ENCODE measurements around the gene MEIOC.
"Not testable (repeated sequence)": the region's sequence is repeated elsewhere in the genome, so short reads cannot be mapped to it uniquely, and the experiment has no call there.

MEIOC gene

DNA sequence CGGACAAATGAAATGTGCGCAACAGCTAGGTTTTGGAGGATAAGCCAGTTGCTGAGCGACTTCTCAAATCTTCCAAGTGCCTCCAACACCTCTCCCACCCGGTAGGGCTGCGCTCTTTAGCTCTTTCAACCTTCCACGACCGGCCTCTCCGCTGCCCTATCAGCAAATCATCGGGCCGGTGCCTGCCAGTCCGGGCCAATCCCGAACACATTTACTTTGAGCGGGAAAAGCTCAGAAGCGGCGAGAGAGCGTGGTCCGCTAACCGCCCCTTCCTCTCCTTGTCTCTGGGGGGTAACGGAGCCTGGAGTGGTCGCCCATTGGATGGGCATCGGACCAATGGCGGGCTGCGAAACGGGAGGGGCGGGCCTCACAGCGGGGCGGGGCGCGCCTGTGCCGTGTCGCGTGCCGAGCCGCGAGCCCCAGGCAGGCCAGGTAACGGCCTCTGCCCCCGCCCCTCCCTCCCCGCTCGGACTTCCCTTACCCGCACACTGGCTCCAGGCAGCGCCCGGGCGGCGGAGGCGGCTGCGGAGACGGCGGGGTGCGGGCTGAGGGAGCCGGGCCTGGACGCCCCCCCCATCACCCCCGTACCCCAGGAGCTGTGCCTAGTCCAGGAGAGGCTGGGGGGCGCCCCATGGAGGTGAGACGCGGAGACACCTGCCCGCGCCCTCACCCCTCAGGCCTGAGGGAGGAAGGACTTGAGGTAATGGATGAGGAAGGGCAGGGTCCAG lies at the start of gene MEIOC:
MEIOC (plus strand) TSS at position 486 of the 728 bp plus-strand sequence; CDS start at position 632, 146 bp downstream.
- peak within 1 kb of the TSS in 1 of 2 donors; percentile 20 for H3K4me3 ChIP-seq (ENCODE audit: low read length in 2 of 2)
- peaks cover 3 to 7% of the 10 kb centered on the region in 2 donors for H3K27me3 ChIP-seq (ENCODE audit: control insufficient read depth in 2 of 2, insufficient read depth in 2 of 2, low read length in 2 of 2)
- peaks cover 0 to 3% of the 10 kb centered on the region in 2 donors for H3K4me1 ChIP-seq (ENCODE audit: control insufficient read depth in 2 of 2, insufficient read depth in 2 of 2, low read length in 2 of 2)
- no peak within 1 kb of the TSS for H3K27ac ChIP-seq (ENCODE audit: low read depth in 2 of 2, low read length in 2 of 2)
- H3K9ac ChIP-seq (ENCODE audit: low read depth in 1 of 2, low read length in 2 of 2) = no peak within 1 kb of the TSS
- H3K36me3 ChIP-seq (ENCODE audit: control insufficient read depth in 2 of 2, insufficient read depth in 2 of 2, low read length in 2 of 2) = no peaks in the 10 kb centered on the region
- H3K9me3 ChIP-seq (ENCODE audit: control insufficient read depth in 2 of 2, low read length in 2 of 2) = no peaks in the 10 kb centered on the region

DNA sequence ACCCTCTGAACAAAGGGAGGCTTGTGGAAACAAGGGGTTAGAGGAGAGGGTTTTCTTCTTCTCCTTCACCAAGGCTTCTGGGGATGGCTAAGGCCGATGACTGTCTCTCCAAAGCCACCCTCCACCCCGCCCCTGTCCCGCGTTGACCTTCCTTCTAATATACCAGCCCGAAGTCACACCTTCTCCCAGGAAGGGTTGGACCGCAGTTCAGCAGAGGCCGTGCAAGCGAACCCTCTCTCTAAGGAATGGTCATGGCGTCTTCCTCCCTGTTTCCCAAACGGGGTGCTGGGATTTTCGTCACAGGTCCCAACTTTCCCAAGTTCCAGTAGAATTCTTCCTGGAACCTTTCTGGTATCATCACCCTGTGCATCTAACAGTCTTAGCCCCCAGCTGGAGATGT lies 49.6 kb upstream of the MEIOC start:
- H3K4me3 ChIP-seq (ENCODE audit: low read length in 2 of 2) = no peak overlapping the region
- peaks cover 0 to 12% of the 10 kb centered on the region in 2 donors for H3K27me3 ChIP-seq (ENCODE audit: control insufficient read depth in 2 of 2, insufficient read depth in 2 of 2, low read length in 2 of 2)
- H3K9ac ChIP-seq (ENCODE audit: low read depth in 1 of 2, low read length in 2 of 2) = no peak overlapping the region
- H3K4me1 ChIP-seq (ENCODE audit: control insufficient read depth in 2 of 2, insufficient read depth in 2 of 2, low read length in 2 of 2) = no peaks in the 10 kb centered on the region
- no peaks in the 10 kb centered on the region for H3K36me3 ChIP-seq (ENCODE audit: control insufficient read depth in 2 of 2, insufficient read depth in 2 of 2, low read length in 2 of 2)
- H3K9me3 ChIP-seq (ENCODE audit: control insufficient read depth in 2 of 2, low read length in 2 of 2) = no peaks in the 10 kb centered on the region
- no peak overlapping the region for H3K27ac ChIP-seq (ENCODE audit: low read depth in 2 of 2, low read length in 2 of 2)

DNA sequence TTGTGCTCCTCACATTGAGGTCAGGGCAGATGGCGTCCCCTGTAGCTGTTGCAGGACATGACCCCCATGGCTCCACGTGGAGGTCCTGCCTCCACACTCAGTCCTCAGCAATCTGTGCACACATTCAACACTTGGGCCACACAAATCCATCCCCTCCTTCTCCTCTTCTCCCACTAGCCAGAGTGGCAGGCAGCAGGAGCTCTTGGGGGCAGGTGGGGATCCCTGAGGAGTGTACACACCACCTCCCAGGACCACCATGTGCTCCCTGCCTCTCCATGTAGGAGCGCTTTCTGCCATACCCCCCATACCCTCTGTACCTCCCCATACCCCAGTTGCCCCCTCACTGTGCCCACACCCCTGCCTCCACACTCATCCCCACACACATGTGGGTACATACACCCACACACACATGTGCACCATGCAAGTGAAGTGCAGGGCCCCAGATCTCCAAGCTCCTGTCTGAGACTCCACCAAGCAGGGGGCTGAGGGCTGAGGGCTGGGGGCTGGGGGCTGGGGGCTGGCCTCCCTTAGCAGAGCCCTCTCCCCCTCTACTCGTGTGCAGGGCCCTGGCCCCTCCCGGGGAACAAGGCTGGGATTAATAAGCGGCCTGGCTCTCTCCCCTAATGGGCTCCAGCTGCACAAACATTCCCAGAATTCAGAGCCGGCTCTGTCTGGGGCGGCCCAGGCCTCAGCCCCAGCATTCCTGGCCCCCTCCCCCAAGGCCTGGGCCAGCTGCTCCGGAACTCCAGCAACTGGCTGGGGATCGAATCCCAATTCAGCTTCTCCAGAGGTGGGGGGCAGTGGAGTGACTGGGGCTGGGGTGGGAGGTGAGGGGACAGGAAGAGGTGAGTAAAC lies 48.2 kb upstream of the MEIOC start:
- Histone ChIP-seq H3K27ac (ENCODE audit: low read depth in 2 of 2, low read length in 2 of 2) (no peak overlapping the region), H3K4me3 (ENCODE audit: low read length in 2 of 2) (no peak overlapping the region), H3K9me3 (ENCODE audit: control insufficient read depth in 2 of 2, low read length in 2 of 2) (no peaks in the 10 kb centered on the region), H3K36me3 (ENCODE audit: control insufficient read depth in 2 of 2, insufficient read depth in 2 of 2, low read length in 2 of 2) (no peaks in the 10 kb centered on the region), H3K9ac (ENCODE audit: low read depth in 1 of 2, low read length in 2 of 2) (no peak overlapping the region), H3K27me3 (ENCODE audit: control insufficient read depth in 2 of 2, insufficient read depth in 2 of 2, low read length in 2 of 2) (peaks cover 0 to 14% of the 10 kb centered on the region in 2 donors), H3K4me1 (ENCODE audit: control insufficient read depth in 2 of 2, insufficient read depth in 2 of 2, low read length in 2 of 2) (no peaks in the 10 kb centered on the region)

DNA sequence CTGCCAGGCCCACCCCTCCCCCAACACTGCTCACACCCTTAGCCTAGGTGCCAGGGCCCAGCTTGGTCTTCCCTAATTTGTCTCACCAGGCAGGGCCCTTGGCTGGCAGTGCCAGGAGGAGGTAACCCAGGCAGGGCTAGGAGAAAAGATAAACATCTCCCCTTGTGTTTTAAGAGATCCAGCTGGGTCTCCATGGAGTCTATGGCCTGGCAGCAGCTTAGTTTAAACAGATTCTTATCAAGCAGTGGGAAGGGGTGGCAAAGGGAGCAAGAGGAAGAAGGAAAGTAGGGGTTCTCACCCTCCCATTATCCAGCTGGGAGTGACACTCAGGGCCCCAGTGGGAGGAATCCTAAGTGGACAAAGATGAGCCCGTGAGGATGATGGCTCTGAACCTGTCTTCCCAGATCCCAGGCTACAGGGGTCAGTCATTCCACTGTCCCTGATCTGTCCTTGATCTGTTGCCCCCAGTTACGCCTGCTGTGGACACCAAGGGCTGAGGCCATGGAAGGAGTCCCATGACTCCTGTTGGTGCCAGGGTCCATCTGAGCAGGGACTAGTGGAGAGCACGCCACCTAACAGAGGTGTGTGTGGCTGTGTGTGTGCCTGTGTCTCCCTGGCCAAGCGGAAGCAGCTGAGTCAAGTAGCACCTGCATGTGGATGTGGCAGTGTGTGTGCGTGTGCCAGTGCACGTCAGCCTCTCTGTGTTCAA lies 47.4 kb upstream of the MEIOC start:
- Histone ChIP-seq H3K27me3 (ENCODE audit: control insufficient read depth in 2 of 2, insufficient read depth in 2 of 2, low read length in 2 of 2) (peaks cover 0 to 14% of the 10 kb centered on the region in 2 donors), H3K9ac (ENCODE audit: low read depth in 1 of 2, low read length in 2 of 2) (no peak overlapping the region), H3K9me3 (ENCODE audit: control insufficient read depth in 2 of 2, low read length in 2 of 2) (no peaks in the 10 kb centered on the region), H3K36me3 (ENCODE audit: control insufficient read depth in 2 of 2, insufficient read depth in 2 of 2, low read length in 2 of 2) (no peaks in the 10 kb centered on the region), H3K4me3 (ENCODE audit: low read length in 2 of 2) (no peak overlapping the region), H3K4me1 (ENCODE audit: control insufficient read depth in 2 of 2, insufficient read depth in 2 of 2, low read length in 2 of 2) (no peaks in the 10 kb centered on the region), H3K27ac (ENCODE audit: low read depth in 2 of 2, low read length in 2 of 2) (no peak overlapping the region)

DNA sequence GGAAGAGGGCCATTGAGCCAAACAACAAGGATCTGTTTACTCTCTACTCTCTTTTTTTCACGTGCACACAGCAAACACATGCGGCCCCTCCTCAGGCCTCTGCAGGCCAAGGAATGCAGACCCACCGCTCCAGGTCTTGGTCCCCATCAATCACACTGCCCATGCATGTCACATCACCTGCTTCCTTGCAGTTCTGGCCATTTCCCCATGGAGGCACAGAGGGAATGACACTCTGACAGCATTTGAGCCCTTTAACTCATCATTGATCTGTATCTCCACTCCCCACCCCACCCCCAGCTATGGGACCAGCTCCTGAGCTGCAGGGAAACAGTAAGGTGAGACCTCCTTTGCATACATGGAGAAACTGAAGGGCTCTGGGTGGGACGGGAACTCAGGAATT lies 45.9 kb upstream of the MEIOC start:
- no peak overlapping the region for H3K4me3 ChIP-seq (ENCODE audit: low read length in 2 of 2)
- no peaks in the 10 kb centered on the region for H3K9me3 ChIP-seq (ENCODE audit: control insufficient read depth in 2 of 2, low read length in 2 of 2)
- H3K9ac ChIP-seq (ENCODE audit: low read depth in 1 of 2, low read length in 2 of 2) = no peak overlapping the region
- H3K27ac ChIP-seq (ENCODE audit: low read depth in 2 of 2, low read length in 2 of 2) = no peak overlapping the region
- peaks cover 0 to 14% of the 10 kb centered on the region in 2 donors for H3K27me3 ChIP-seq (ENCODE audit: control insufficient read depth in 2 of 2, insufficient read depth in 2 of 2, low read length in 2 of 2)
- no peaks in the 10 kb centered on the region for H3K4me1 ChIP-seq (ENCODE audit: control insufficient read depth in 2 of 2, insufficient read depth in 2 of 2, low read length in 2 of 2)
- H3K36me3 ChIP-seq (ENCODE audit: control insufficient read depth in 2 of 2, insufficient read depth in 2 of 2, low read length in 2 of 2) = no peaks in the 10 kb centered on the region

DNA sequence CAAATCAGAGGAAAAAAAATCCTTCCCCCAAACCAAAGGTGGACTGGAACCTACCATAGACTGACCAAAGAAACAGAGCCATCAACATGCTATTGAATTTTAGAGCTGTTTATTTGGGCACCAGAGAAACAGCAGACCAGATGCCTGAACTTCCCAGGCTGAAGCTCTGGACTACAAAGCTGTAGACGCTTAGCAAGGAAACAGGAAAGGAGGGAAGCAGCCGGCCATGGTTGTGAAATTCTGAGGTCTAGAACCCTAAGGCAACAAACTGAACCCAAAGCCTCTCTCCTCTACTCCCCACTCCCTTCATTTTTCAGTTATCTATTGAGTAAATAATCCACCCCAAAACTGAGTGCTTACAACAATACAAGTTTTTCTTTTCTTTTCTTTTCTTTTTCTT lies 45.4 kb upstream of the MEIOC start:
- peaks cover 0 to 14% of the 10 kb centered on the region in 2 donors for H3K27me3 ChIP-seq (ENCODE audit: control insufficient read depth in 2 of 2, insufficient read depth in 2 of 2, low read length in 2 of 2)
- H3K27ac ChIP-seq (ENCODE audit: low read depth in 2 of 2, low read length in 2 of 2) = no peak overlapping the region
- no peaks in the 10 kb centered on the region for H3K36me3 ChIP-seq (ENCODE audit: control insufficient read depth in 2 of 2, insufficient read depth in 2 of 2, low read length in 2 of 2)
- no peak overlapping the region for H3K4me3 ChIP-seq (ENCODE audit: low read length in 2 of 2)
- H3K9ac ChIP-seq (ENCODE audit: low read depth in 1 of 2, low read length in 2 of 2) = no peak overlapping the region
- no peaks in the 10 kb centered on the region for H3K9me3 ChIP-seq (ENCODE audit: control insufficient read depth in 2 of 2, low read length in 2 of 2)
- H3K4me1 ChIP-seq (ENCODE audit: control insufficient read depth in 2 of 2, insufficient read depth in 2 of 2, low read length in 2 of 2) = no peaks in the 10 kb centered on the region

DNA sequence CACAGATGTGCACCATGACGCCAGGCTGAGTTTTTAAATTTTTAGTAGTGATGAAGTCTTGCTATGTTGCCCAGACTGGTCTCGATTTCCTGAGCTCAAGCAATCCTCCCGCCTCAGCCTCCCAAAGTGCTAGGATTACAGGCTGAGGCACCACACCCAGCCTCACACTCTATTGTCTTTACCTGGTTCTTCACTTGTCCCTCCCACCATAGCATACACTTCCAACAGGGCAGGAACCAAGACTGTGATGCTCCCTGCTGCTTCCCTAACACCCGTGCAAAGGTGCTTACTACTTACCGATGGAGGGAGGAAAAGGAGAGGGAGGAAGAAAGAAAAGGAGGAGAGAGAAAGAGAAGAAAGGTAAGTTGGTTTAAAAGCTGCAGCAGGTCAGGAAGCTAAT lies 41.4 kb upstream of the MEIOC start:
- no peaks in the 10 kb centered on the region for H3K36me3 ChIP-seq (ENCODE audit: control insufficient read depth in 2 of 2, insufficient read depth in 2 of 2, low read length in 2 of 2)
- H3K9me3 ChIP-seq (ENCODE audit: control insufficient read depth in 2 of 2, low read length in 2 of 2) = no peaks in the 10 kb centered on the region
- no peak overlapping the region for H3K27ac ChIP-seq (ENCODE audit: low read depth in 2 of 2, low read length in 2 of 2)

DNA sequence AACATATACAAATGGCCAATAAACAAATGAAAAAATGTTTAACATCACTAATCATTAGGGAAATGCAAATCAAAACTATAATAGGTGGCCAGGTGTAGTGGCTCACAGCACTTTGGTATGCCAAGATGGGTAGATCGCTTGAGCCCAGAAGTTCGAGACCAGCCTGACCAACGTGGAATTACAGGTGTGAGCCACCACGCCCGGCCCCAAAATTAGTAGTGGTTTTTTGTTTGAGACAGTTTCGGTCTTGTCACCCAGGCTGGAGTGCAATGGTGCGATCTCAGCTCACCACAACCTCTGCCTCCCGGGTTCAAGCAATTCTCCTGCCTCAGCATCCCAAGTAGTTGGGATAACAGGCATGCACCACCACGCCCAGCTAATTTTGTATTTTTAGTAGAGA lies 37.6 kb upstream of the MEIOC start:
- not testable (repeated sequence) for H3K4me3 ChIP-seq (ENCODE audit: low read length in 2 of 2); H3K36me3 ChIP-seq (ENCODE audit: control insufficient read depth in 2 of 2, insufficient read depth in 2 of 2, low read length in 2 of 2); H3K27me3 ChIP-seq (ENCODE audit: control insufficient read depth in 2 of 2, insufficient read depth in 2 of 2, low read length in 2 of 2); H3K4me1 ChIP-seq (ENCODE audit: control insufficient read depth in 2 of 2, insufficient read depth in 2 of 2, low read length in 2 of 2); H3K9ac ChIP-seq (ENCODE audit: low read depth in 1 of 2, low read length in 2 of 2); H3K27ac ChIP-seq (ENCODE audit: low read depth in 2 of 2, low read length in 2 of 2); H3K9me3 ChIP-seq (ENCODE audit: control insufficient read depth in 2 of 2, low read length in 2 of 2)

More for the DNA sequence above, 41.4 kb upstream of the MEIOC start:
- H3K27me3 ChIP-seq (ENCODE audit: control insufficient read depth in 2 of 2, insufficient read depth in 2 of 2, low read length in 2 of 2) = peaks cover 0 to 8% of the 10 kb centered on the region in 2 donors
- no peaks in the 10 kb centered on the region for H3K4me1 ChIP-seq (ENCODE audit: control insufficient read depth in 2 of 2, insufficient read depth in 2 of 2, low read length in 2 of 2)
- no peak overlapping the region for H3K9ac ChIP-seq (ENCODE audit: low read depth in 1 of 2, low read length in 2 of 2)
- no peak overlapping the region for H3K4me3 ChIP-seq (ENCODE audit: low read length in 2 of 2)

DNA sequence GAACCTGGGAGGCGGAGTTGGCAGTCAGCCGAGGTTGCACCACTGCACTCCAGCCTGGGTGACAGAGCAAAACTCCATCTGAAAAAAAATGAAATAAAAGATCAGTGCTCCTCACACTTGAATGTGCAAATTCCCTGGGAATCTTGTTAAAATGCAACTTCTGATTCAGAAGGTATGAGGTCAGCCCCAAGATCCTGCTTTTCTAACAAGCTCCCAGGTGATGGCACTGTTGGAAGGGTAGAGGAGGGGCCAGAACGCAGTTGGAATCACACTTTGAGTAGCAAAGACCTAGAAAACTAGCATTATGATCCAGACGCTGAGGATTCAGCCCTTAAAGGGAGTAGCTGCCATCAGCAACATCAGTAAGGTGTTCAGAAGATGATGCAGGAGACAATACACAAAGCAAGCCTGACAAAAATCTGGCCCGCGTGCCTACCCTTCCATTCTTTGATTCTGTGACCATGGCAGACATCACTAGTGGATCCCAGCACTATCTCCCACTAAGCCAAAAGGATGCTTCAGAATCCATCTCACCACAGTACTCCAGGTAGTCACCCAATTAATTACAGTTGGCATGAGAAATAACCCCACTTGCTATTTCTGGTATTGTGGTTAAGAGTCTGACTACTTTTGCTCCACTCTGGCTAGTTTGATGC lies 33.1 kb upstream of the MEIOC start:
- Histone ChIP-seq H3K27me3 (ENCODE audit: control insufficient read depth in 2 of 2, insufficient read depth in 2 of 2, low read length in 2 of 2) (no peaks in the 10 kb centered on the region), H3K36me3 (ENCODE audit: control insufficient read depth in 2 of 2, insufficient read depth in 2 of 2, low read length in 2 of 2) (no peaks in the 10 kb centered on the region), H3K4me1 (ENCODE audit: control insufficient read depth in 2 of 2, insufficient read depth in 2 of 2, low read length in 2 of 2) (no peaks in the 10 kb centered on the region), H3K27ac (ENCODE audit: low read depth in 2 of 2, low read length in 2 of 2) (no peak overlapping the region), H3K4me3 (ENCODE audit: low read length in 2 of 2) (no peak overlapping the region), H3K9me3 (ENCODE audit: control insufficient read depth in 2 of 2, low read length in 2 of 2) (no peaks in the 10 kb centered on the region), H3K9ac (ENCODE audit: low read depth in 1 of 2, low read length in 2 of 2) (no peak overlapping the region)

Measured in mucosa of rectum (tissue), 2 donors.